Kidney capillary endothelial cell (primary cell): ENCODE results near the gene SLC7A14.

ENCODE experiments used
- DNase-seq: peaks from one replicate; pipeline ENCODE4 v3.0.0-alpha.2; 2018; ENCODE audit warnings: low spot score

Gene SLC7A14

DNA sequence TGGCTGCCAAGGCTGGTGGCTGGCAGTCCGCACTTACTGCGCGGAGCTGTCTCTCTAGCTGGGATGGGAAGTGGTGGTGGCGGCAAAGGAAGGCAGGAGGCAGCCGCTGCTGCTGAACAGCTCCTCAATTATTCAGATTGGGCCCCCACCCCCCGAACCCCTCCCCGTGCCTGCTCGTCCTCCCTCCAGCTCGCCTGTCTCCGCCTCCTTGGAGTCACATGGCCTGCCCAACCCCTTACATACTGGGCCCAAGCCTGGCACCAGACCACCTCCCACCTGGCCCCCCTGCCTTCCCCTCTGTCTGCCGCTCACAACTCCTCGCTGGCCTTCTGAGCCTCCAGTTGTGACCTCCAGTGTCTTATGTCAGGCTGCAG, at the start of gene SLC7A14:
Gene SLC7A14 (minus strand): TSS at position 139 of the 374 bp plus-strand sequence. CDS start 59,139 bp downstream, outside the sequence.
- DNase-seq, result no peak

DNA sequence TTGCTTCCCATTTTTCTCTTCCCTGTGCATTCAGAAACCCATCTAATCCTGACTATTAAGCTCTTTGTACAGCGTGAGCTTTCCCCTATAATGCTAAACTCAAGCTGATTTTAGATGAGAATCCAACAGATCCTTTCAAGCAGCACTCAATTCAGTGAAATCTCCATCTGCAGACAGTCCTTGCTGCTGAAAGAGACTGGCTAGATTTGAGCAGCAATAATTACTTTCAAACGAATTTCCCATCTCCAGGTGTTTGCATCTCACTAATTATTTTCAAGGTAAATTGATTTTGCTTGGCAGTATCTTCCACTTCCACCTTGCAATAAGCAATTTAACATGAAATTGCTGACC, 49.5 kb upstream of the SLC7A14 start:
- DNase-seq, result no peak

DNA sequence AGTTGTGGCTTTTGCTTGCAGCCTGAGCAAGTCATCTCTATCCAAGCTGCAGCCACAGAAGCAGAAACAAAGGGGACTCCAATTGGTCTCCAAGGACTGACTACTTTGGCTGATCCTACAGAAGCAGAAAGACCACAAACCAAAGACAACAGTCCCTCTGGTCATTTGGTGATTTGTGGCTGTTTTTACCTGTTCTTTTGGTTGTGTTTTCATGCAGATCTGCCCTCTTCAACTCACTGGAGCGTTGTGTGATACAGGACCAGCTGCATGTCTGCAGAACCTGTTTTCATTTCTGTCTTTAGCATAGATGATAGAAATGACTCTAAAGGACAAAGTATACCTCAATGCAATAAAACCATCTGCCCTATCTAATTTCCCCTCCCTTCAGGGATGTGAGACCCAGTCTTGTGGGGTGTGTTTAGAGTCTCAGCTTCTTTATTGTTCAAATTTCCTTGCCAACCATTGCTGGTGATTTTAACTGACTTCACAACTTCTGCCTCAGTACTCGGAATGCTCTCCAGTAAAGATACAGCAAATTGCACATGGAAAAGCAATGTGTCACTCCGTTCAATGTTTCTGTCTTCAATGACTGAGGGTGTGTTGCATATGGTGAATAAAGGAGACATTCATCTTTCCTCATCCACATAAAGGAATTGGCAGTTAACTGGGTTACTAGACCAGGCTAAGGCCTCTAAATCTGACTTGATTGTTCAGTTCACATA, 48.9 kb upstream of the SLC7A14 start:
- no peak for DNase-seq

DNA sequence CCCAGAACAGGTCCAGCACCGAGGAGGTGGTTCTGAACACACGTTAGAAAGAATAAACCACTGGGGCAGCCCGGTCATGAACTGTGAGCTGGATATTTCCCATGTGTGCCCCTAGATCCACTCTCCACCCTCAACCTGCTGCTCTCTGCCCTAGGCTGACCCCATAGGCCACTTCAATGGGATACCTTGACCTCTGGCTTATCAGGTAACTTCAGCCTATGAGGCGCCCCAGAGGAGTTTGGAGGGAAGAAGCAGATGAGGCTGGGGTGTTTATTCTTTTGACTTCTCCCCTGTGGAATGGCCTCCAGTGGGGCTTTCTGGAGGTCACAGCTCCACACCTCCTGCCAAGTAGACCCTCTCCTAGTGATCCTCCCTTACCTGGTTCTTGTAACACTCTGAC, 47.7 kb upstream of the SLC7A14 start:
- no peak for DNase-seq

DNA sequence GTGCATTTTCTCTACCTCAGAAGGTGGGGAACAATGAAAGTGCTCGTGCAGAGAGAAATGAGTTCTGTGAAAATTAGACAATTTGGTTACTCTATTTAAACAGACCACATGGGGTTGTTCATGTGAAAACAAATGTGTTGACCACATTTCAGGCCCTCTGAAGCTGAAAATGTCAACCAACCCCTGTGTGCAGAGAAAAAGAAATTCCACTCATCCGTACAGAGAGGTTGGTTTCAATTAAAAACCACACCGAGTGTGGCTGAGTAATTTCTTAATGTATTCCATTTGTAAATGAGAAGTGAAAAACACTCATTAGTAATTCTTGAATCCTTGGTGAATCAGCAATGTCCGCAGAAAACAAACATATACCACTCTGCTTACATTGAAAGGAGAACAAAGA, 46.9 kb upstream of the SLC7A14 start:
- DNase-seq, result no peak

DNA sequence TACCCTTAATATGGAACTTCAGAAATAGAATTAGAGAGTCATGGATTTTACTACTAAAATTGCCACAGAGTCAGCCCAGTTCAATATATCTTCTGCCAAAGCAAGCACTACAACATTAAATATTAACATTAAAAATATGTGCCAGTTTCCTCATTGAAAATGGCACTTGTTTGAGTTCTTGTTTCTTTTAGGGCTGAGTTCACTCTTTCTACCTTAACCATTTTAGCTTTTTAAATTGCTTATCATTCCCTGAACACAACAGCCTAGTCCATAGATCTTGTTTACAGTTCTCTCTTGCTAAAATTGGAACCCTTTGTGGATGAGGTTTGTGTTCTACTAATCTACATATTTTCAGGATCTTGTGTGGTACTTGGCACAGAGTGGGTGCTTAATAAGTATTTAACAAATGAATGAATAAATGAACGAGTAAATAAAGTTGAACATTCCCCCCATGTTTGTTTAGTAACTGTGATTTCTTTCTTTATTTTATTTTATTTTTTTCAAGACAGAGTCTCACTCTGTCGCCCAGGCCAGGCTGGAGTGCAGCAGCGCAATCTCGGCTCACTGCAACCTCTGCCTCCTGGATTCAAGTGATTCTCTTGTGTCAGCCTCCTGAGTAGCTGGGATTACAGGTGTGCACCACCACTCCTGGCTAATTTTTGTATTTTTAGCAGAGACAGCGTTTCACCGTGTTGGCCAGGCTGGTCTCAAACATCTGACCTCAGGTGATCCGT, 46.0 kb upstream of the SLC7A14 start:
- DNase-seq, result no peak

DNA sequence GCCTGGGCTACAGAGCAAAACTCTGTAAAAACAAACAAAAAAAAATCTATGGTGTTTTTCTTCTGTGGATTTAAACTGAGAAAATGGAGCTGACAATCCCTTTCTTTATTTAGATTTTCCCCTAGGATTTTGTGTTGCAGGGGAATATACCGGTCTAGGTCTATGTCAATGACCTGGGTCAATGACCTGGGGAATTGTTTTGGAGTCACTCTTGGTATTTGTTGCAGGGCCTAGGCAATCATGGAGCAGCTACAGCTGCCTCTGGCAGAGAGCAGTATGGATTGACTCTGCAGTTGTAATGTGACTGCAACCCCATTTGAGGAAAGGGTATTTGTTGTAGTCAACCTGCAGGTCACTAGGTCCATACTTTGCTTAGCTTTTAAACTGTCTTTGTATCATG, 37.6 kb upstream of the SLC7A14 start:
- DNase-seq, result no peak

DNA sequence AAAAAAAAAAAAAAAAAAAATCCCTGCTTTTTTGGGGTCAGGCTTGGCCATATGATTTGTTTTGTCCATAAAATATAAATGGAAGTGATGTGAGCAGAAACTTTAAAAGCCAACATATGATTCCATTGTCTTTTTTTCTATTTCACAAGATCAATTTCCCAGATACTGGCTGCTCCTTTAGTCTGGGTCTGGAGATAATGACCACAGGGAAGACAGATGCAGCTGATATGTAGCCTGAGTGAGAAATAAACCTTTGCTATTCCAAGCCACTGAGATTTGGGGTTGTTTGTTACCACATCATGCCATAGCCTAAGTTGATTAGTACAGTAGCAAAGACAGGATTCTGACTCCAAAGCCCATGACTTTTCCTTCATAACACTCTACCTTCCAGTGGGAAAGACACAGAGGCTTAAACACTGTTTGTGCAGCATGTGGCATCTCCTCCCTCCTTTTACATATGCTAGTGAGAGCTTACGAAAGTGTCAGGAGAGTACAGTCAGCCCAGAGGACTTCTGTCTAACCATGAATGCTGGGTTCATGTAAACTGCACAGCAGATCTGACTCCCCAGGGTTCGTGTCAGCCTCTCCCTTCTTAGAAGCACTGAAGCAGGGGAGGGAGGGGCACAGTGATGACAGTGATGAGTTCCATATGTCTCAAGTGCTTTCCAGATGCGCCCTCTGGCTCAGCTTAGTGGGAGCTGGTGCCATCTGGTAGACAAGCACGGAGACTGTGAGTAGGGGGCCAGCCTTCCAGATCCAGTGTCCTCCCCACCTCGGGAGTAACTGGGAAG, 36.7 kb upstream of the SLC7A14 start:
- DNase-seq, result no peak

DNA sequence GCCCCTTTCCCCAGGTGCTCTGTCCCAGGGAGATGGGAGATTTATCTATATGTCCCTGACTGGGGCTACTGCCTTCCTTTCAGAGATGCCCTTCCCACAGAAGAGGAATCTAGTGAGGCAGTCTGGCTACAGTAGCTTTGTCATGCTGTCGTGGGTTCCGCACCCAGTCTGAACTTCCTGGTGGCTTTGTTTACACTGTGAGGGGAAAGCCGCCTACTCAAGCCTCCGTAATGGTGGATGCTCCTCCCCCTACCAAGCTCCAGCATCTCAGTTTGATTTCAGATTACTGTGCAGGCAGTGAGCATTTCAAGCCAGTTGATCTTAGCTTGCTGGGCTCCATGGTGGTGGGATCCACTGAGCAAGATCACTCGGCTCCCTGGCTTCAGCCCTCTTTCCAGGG, 35.4 kb upstream of the SLC7A14 start:
- DNase-seq, result no peak

DNA sequence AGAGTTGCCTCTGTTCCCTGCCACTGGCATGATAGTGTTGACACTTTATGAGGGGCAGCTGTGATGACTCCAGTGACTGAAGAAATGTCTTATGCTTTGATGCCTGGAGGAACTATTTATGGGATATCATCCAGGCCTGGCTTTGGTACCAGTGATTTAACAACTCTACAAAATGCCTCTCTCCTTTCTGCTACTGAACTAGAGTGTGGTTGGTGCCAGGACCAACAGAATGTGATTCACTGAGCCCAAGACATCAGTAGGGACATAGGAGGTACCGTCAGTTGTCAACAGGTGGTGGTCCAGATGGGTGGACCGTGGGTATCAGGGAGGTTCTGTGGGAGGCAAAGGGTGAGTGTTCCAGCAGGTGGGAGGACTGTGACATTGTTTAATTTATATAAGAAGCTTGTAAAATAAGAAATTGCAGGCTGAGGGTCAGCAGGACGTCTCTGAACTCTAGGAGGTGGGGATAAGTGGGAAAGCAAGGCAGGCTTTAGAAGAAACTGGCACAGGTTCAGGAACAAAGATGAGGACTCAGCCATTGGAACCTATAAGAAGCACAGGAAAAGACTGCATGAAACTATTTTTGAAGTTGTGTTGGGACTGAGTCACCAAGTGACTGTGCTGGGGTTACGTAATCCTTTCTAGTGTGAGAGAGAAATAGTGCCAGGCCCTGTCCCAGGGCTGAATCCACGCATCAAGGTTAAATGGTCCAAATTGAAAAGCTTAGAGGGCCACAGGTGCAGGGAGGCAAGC, 28.5 kb upstream of the SLC7A14 start:
- peak; percentile 43 for DNase-seq

DNA sequence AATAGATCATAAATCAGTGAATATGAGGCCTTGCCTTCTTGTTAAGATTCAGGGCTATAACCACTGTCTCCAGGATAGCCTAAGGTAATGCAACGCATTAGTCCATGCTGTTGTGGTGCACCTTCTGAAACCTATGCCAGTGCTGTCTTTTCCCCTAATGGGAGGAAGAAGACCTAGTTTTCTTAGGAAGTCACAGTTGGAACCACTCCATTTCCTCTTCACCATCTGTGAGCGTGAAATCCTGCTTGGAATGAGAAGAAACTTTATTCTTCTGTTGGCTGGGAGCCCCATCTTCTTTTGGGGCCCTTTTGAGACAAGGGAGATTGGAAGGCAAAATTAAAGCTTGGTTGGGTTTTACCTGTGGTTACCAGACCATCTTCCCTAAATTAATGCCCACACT, 25.9 kb upstream of the SLC7A14 start:
- no peak for DNase-seq

DNA sequence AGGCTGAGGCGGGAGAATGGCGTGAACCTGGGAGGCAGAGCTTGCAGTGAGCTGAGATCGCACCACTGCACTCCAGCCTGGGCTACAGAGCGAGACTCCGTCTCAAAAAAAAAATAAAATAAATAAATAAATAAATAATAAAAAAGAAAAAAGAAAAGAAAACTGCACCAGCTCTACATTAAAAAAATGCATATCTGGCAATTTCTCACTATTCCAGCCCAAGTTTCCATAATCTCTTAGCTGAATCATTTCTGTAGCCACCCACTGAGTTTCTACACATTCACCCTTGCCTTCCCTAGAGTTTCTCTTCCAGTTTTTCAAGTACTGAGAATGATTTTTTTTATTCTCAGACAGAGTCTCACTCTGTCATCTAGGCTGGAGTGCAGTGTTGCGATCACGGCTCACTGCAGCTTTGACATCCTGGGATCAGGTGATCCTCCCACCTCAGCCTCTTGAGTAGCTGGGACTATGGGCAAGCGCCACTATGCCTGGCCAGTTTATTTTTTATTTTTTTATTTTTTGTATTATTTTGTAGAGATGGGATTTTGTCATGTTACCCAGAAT, 24.5 kb upstream of the SLC7A14 start:
- DNase-seq, result no peak

DNA sequence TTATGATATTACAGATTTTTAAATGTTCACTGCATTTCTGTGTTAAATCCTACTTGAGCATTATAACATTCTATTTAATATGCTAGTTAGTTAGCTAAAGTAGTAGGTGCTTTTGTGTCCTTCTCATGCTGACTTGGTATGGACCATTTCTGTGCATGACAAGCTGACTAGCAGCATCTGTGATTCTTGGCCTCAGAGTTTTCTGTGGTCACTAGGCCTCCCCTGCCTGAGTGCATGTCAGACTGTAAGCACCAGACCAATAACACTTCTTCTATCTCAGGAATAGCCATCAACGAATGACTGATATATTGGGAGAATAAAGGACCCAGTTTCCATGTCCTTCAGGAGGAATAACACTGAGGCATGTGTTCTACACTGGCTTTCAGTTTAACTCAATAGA, 22.6 kb upstream of the SLC7A14 start:
- no peak for DNase-seq

DNA sequence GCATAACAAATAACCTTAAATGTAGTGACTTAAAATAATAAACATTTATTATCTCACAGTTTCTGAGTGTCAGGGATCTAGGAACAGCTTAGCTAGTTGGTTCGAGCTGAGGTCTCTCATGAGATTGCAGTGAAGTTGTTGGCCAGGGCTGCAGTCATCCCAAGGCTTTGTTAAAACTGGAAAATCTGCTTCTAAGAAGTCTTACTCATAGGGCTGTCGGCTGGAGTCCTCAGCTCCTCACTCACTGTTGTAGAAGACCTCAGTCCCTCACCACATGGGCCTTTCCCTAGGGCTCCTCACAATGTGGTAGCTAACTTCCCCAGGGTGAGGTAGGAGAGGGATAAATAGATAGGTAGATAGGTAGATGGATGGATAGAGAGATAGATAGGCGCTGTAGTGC, 20.8 kb upstream of the SLC7A14 start:
- no peak for DNase-seq

DNA sequence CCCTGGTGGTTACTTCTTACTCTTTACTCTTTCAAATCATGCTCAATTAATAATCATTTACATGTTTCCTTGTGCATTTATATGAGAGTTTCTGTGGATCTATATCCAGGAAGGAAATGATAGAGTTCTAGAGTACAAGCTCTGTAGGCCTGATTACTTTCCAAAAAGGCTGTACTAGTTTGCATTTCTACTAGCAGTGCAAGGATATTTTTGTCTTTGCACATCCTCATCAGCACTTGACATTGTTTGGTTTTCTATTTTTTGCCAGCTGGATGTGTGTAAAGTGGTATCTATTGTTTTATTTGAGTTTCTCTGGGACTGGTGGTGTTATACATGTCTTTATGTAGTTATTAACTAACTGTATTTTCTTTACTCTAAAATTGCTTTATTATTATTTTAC, 19.6 kb upstream of the SLC7A14 start:
- no peak for DNase-seq

DNA sequence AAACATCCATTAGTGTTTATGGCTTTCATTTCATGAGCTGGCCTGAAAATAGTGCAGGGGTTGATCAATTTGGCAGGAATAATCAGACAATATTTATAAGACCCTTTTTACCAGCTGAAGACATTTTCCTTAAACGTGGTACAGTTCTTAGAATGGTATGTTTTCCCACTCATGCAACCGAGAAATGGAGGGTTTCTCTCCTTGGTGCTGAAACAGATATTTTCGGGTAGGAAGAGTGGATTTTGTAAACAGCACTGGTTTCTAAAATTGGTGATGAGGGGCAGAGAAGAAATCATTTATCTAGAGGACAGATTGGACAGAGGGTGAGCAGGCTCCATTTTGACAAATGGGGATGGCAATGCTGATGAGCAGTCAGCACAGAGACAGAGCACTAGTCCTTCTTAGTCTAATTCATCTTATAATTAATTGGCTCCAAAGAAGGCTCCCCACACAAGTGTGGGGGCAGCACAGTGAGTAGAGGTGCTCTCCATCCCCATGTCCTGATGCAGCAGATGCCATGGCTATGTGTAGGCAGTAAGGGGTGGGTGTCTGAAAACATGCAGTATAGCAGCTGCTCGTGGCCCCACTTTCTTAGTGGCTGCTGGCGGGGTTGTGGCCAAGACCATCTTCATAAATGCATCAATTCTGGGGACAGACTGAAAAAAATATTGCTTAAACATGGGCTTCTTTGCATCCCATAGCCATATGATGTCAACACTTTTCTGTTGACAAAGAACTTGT, 18.1 kb upstream of the SLC7A14 start:
- no peak for DNase-seq

DNA sequence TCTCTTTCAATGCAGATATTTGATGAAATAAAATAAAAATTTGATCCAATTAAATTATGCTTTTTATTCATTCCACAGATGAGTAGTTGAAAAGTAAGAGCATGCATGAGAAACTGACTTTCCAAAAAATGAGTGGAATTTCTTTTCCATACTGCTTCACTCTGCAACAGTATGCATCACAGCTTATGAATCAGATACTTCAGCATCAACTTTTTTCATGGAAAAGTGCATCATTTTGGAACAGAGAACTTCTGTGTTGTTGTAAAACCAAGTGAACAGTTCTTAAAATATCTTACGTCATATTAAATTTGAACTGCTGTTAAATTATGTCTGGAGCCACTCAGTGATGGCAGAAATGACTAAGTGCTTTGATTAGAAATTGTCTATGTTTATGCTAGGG, 16.7 kb upstream of the SLC7A14 start:
- no peak for DNase-seq

DNA sequence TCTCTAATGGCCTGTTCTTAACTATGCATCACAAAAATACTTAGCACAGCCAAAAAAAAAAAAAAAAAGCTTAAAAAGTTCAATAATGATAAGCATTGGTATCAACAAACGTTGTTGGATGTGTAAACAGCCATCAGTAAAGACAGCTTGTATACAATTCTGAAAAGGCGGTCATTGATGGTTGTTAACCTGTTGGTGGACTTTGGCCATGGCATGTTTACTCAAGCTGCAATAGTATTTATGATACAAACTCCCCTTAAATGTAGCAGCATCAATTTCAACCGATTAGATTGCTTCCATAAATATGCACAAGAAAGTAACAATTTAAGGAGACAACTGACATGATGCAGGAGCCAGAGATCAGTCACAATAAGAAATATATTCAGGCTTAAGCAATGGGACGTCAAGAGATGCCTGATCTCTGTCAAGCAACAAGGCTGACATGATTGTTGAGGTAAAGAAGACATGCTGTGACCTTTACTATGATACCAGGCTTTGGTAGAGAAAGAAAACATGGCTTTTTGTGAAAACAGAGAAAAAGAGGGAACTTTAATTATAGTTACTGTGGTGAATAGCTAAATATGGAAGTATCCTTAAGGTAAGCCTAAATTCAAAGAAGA, 14.2 kb upstream of the SLC7A14 start:
- no peak for DNase-seq

DNA sequence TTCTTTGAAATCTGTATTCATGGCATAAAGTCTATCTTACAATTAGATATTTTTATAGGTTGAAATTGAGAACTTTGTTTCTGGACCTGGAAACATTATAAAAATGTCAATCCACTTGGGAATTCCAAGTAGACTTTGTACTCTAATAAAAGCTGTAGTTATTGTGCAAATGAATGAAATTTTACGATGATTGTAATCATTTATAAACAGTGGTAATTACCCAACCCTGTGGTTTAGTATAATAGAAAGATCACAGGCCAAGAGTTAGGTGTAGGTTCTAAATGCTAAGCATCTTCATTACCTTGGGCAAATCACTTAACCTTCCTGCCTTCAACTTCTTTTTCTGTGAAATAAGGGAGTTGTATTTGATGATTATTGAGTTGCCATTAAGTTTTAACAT, 13.2 kb upstream of the SLC7A14 start:
- DNase-seq, result no peak

DNA sequence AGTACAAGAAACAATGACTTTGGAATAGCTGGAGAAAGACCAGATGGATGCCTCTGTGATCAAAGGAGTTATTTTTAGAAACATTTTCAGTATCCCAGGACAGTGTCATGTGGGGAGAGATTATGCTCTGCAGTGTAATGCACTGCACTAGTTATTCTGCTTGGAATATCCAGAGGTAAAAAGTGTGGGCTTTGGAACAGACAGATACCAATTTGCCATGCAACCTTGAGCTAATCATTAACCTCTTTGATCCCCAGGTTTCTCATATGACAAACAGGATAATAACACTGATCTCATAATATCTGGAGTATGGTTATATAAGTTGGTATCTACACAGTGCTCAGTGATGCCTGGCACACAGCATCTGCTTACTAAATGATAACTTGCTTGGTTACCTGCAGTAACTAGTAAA, 12.2 kb upstream of the SLC7A14 start:
- DNase-seq, result no peak

DNA sequence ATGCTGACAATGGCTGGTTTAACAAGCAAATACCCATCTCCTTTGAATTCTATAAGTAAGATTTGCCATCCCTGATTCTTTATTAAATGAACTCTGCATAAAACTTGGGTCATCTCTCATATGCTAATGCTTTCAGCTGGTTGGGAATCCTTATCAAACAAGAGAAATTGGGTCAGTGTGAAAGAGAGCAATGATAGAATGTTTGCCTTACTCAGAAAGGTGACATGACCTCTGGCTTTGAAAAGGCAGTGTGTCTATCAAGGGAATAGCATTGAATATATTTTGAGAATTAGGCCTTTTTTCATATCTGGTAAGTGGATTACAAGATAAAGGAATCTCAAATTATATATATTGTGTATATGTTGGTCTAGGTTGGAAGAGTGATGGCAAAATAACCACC, 8.7 kb upstream of the SLC7A14 start:
- DNase-seq, result no peak
